Activated CD8-positive, alpha-beta memory T cell treated with anti-CD3 and anti-CD28 coated beads for 4 hours (primary cell): ENCODE data around the gene AFDN.

Experiments used
- DNase-seq, 2 donors: peaks; one replicate each; pipeline ENCODE4 v3.0.0-alpha.2; 2020; ENCODE audit warnings: low read depth in 2 of 2

Gene AFDN

GRCh38 chr6:167812088-167812487 is 14.6 kb upstream of the AFDN start:
- no peak for DNase-seq

DNA sequence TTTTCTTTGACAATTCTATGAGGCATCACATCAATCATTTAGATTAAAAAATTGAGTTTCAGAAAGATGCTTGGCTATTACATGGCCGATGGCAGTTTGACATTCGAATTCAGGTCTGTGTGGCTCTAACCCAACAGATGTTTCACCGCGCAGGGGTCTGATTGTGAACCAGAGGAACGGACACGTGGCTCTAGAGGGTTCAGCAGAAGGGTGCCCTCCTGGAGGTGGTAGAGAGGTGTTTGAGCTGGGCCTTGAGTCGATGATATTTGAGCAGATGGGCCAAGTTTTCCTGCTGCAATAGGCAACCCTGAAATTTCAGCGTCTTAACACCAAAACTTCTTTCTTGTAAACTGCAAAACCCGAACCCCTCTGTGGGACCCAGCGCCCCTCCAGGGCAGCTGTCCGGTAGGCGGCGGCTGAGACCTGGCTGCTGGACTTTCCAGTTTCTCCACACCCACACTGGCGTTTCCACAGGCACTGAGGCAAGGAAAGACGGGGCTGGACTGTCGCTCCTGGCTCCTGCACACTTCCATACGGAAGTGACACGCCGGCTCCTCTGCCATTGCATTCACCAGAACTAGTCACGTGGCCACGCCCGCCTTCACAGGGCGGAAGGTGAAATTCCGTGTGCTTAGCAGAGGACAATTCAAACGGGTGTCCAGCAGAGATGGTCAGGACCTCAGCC is 11.3 kb upstream of the AFDN start:
- no peak for DNase-seq

- DNase-seq = no peak
These were observed 9.7 kb upstream of the AFDN start for GRCh38 chr6:167817016-167817415.

- DNase-seq = no peak
These were observed 9.0 kb upstream of the AFDN start for GRCh38 chr6:167817729-167818128.

- DNase-seq = no peak
These were observed 7.1 kb upstream of the AFDN start for GRCh38 chr6:167819576-167819975.

- no peak for DNase-seq
These were observed 6.0 kb upstream of the AFDN start for GRCh38 chr6:167820681-167821080.

DNA sequence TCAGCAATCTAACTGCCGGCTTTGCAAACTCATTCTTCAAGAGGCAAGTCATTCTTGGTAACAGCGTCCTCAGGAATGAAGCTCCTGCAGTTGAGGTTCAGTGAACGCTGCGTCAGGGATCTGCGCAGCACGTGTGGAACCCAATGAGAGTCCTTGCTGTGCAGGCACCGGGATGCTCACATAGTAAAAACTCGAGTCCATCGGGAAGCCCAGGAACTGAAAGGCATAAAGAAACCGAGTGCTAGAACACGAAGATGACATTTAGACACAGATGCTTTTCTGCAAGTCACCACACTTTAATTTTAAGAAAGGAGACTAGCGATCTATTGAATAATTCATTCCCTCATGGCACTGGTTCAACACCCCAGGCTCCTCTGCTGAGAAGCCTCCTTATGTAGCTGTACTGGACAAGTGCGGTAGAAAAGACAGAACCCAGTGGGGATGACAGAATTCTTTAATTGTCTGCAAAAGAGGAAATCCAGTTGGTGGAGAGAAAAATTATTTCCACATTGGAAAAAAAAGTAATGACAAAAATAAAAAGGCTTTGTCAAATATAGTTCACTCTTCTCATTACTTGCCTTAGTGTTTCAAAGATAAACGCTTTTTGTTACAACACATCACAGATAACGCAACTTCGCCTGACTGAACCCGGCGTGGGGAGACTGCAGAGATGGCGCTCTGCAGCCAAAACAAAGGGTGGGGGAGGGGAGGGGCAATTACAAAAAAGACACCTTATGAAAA is 1.9 kb upstream of the AFDN start:
- no peak for DNase-seq

- no peak for DNase-seq
These were observed 1.1 kb upstream of the AFDN start for GRCh38 chr6:167825332-167826229.

GRCh38 chr6:167826230-167826895 is 348 bp upstream of the AFDN start:
- peak in 1 of 2 donors; percentile 31 for DNase-seq

GRCh38 chr6:167827583-167828324 is 1.0 kb downstream of the AFDN start:
- no peak for DNase-seq

DNA sequence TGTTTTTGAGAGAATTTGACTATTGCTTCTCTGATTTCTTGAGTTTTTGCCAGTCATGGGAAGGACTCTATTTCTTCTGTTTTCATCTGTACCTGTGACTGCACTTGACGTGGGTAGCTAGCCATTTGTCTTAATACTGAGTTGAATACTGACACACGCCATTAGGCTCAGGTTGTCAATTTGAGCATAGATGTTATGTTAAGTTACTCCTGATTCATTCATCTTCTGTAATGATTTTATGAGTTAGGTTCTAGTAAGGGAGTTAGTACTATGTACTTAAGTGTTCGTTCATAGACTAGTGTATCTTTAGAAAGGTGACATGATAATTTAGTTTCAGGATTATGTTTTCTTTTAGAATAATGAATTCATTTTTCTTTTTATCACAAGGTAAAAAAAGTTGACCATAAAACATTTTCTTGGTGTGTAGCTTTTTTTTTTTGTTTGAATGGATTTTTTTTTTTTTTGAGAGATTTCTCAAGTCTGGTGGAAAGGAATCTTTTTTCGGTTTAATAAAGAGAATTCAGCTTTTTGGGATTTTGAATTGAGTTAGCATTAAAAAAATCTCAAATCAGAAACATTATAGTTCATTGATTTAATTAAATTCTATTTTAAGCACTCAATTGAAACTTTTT is 1.7 kb downstream of the AFDN start:
- DNase-seq = no peak

DNA sequence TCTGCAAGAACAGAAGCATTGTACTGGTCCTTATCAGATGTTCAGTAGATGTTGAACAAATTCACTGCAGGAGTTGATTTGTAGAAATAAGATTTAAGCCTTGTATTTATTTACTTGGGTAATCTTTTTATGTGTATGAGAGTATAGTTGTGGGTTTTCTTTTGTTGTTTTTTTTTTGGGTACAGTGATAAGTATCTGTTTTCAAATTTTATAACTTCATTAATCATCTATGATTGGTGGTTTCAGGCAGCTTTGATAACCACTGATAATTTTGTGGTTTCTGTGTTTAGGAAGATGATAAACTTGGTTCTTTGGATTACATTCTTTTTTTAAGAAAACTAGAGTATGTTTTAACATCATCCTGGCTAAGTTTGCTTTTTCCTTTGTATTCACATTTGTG is 2.8 kb downstream of the AFDN start:
- no peak for DNase-seq

DNA sequence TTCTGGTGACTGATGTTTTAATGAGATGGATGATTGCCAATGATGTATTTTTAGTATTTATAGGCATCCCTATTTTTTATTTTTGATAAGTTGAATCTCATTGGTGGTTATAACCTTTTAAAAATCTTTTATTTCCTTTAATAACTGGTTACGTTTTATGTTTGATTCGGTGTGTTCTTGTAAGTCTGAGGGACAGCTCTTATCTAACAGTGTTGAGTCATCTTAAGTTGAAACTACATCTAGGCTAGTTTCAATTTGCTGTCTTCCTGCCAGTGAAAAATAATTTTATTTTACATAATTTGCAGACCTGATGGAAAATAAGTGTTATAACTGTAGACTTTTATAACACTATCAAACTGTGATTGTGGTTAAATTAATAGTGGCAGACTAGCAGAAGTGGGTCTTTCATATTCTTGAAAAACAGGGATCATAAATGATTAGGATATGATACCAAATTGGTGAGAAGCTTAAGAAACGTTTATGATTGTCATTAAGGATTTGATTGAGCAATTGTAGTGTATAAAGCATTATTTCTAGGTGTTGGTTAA is 4.6 kb downstream of the AFDN start:
- no peak for DNase-seq

DNA sequence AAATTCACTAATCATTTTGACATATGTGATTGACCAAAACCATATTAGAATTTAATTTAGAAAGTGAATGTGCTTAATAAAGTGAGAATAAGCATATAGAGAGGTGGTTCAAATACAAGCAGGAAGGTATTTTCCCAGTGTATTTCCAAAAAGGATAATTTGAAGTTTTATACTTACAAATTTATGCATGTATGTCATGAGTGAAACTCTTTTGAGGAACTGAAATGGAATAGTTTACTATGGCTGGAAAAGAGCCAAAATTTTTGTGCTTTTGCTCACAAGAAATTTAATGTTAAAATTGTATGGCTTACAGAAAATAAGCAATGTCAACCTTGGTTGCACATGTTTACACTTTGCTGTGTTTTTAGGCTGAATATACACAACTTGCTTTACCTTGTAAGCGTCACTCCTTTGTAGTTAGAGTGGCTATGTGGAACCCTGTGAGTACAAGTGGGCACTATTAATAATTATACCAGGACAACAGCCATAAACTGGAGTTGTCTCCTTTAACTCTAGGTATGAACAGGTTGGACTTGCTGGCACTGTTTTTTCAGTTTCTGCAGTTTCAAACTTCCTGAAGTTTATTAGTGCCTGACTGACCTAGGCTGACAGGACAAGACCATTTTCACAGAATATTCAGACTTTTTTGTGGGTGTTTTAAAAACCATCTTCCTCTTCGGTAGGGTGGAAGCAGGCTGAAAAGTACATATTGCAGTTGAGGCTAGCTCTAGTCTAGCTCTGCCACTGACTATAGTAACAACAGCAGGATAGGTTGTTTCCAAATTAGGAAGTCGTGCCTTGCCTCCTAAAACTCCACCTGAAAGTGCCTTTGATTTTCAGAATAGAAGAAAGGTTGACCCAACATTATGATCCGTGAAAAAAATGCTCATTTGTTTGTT is 6.0 kb downstream of the AFDN start:
- no peak for DNase-seq

- no peak for DNase-seq
These were observed 6.7 kb downstream of the AFDN start for GRCh38 chr6:167833396-167833763.

DNA sequence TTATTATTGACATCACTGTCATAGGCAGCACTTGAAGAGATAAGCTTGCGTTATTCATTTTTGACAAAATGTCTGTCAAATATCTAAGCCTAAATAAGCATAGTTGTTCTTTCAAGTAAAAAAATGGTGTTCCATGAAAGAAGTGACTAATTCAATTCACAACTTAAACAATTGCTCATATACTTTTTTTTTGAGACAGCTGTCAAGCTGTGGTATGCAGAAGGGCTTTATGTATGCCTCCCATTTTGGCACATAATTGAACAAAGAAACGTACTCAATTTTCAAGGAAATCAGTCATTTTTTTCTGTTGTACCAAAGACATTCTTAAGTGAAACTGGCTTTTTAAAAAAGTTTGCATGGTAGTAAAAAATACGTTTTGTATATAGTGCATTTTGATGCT is 8.5 kb downstream of the AFDN start:
- DNase-seq = no peak

GRCh38 chr6:167836721-167837120 is 10.0 kb downstream of the AFDN start:
- no peak for DNase-seq

DNA sequence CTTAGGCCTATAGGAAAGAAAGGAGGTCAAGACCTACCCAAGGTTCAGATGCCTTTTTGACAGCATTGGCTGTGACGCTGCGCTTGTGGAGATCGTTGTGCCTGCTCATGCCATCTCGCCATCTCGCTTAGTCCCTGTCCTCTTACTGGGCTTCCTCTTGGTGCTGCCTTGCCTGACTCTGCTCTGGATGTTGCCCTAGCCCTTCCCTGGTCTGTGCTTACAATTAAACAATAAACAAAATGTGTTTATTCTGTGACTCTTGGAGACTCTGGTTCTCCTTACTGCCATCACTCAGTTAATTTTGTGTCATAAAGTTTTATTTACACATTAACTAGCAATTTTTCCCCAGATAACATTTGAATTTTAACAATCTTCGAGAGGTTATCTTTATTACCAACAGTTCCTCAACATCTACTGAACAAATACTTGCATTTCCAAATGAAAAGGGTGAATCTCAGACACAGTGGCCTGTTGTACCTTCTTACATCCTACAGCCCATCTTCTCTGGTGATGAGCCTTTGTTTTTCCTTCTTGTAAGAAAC is 11.6 kb downstream of the AFDN start:
- DNase-seq = no peak

GRCh38 chr6:167839343-167839742 is 12.6 kb downstream of the AFDN start:
- DNase-seq = no peak
